Hematopoietic multipotent progenitor cell (in vitro differentiated cells): ENCODE measurements around the gene ESF1. TPM values are rescaled to one million over a fixed set of nuclear protein-coding genes. Genes with fewer than 3 reads are reported as not detected.
"Not testable (repeated sequence)": the region's sequence is repeated elsewhere in the genome, so short reads cannot be mapped to it uniquely, and the experiment has no call there.

Experiments used
- DNase-seq, 3 donors: peaks; one replicate each; pipeline ENCODE4 v3.0.0-alpha.2; 2011 to 2015; ENCODE audit warnings: low read depth in 2 of 3, low spot score in 2 of 3
- total RNA-seq: library from RNA; depleted of rRNA; stranded (reverse); fragments of >200 nt; gene quantifications from one replicate; pipeline ENCODE4 v1.2.3, GENCODE V29; 2012

ESF1 gene
- total RNA-seq, 1 donor: 0.81 TPM

DNA sequence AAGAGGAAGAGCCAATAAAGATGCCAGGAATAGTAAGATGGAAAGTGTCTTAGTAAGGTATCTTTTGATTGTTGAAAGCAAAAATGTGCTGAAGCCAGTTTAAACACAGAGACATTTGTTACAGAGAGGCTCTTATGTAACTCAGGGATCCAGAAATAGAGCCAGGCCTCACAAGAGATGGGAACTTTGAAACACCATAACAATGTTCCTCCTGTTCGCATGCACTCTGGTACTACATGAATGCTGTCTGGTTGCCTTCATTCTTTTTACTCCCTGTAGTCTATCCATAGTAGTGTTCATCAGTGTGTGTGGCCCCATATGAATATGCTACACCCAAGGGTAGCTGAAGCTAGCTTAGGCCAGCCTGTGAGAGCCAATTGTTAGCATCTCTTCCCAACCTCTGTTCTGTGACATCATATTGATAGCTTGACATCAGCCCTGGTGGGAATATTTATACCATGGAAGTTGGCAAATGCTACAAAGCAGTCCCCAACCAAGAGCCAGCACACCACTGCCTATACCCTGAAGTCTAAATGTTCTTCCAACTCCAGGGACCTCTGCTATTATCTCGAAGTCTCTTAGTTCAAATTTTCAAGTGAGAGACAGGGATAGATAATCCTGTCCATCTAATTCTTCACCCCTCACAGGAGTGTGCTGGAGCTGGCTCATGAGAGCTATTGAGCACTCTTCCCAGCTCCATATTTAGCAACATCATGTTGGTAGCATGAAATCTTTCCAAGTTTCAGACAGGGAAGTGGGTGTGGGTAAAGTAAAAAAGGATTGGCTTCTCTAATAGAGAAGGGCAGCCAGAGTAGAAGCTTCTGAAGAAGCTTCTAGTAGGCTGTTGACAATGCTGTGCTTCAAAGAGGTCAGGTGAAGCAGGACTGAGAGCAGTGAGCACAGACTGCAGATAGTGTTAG, 7.1 kb upstream of the ESF1 start:
- DNase-seq: no peak

DNA sequence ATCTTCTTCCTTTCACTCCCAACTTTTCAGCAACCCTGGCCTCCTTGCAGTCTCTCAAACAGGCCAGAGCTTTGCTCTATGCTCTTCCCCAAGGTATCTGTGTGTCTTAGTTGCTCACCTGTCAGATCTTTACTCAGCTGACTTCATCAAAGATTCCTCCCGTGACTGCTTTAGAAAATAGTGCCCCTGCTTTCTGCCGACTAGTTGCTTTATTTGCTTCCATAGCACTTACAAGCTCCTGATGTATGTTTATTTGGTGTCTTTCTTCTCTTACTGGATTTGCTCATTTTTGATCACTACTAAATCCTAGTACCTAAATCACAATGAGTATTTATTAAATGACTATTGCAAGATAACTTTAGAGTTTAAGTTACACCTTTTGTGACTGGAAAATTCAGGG, 6.0 kb upstream of the ESF1 start:
- DNase-seq: no peak

DNA sequence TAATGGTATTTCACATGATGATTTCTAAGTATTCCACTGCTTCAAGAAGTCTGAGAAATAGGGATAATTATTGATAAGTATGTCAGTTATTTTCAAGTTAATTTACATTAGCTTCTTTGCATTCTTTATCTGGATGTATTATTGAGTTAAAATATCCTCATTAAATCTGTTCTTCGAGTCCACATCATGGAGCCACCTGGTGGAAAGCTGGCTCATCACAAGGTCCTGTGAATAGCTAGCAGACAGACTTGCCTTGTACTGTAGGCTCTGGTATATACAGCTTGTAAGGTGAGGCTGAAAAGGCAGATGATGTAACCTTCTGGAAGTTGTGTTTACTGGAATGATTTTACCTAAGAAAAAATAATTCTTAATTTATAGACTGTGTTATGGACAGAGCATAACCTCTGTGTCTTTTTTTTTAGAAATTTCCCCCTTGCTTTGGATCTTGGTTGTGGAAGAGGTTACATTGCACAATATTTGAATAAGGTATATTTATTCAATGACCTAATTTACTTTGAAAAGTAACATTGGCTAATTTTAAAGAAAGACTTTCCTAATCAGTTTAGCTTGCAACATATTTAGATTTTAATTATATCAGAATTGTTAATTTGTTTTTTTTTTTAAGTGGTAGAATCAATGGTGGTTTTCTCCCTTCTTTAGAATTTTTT, 3.6 kb upstream of the ESF1 start:
- peak in 2 of 3 donors; percentile 34 to 66 for DNase-seq

DNA sequence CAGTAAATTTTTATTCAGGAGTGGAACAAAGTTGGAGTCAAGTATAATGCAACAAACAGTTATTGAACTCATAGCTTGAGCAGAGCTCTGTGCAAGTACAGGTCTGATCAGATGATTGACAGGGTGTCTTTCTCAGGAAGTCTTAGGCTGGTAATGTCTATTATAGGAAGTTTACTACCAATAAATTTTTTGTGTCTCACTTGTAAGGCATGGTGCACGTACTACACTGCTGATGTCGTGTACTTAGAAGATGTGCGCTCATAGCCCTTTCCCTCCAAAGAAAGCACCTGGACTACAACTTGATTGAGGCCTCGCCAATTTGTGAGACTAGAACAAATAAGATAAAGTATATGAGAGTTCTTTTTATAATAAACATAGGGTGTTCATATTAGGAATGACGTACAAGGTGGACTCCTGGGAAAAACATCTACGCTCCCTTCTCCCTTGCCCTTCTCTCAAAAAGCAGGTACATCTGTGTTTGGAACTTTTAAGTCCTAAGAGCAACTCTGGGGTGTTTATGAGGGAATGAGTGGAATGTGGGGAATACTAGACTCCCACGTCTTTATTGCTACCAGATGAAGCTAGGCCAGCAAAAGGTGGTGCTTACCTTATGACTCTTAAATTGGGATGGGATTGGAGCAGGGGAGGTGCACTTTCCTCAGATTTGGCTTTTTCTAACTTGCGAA, 1.6 kb upstream of the ESF1 start:
- no peak for DNase-seq

DNA sequence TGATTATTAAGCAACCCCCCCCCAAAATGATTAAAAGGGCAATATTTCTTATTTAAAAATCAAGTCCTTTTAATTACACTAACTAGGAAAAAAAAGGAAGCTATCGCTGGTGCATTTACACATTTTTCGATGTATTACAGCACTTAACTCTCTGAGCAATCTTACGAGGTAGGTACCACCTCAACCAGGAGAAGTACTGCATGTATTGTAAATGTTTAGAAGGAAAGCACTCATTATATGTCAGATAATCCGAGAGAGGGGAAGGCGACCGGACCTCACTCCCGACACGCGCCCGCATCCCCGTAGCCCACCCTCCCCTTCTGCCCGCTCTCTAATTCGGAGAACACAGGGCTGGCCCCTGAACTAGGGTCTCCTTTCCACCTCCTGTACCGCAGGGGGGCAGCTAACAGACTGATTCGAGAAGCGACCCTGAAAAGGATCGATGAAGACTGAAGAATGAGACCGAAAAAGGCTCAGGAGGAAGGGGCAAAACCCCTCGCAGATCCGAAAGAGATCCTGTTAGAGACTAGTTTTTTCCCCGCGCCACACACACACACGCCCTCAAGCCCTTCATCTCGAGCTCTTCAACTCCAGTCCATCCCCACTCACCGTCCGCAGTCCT, 337 bp downstream of the ESF1 start:
- no peak for DNase-seq

DNA sequence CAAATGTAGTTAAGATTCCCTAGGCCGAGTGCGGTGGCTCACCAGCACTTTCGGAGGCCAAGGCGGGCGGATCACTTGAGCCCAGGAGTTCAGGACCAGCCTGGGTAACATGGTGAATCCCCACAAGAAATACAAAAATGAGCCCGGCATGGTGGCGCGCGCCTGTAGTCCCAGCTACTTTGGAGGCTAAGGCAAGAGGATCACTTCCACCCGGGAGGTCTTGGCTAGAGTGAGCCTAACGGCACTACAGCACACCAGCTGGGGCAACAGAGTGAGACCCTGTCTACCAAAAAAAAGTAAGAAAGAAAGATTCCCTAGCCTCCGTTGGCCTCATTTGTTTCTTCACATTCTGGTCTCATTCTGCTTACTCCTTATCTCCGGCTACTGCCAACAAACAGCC, 1.2 kb downstream of the ESF1 start:
- no peak for DNase-seq

DNA sequence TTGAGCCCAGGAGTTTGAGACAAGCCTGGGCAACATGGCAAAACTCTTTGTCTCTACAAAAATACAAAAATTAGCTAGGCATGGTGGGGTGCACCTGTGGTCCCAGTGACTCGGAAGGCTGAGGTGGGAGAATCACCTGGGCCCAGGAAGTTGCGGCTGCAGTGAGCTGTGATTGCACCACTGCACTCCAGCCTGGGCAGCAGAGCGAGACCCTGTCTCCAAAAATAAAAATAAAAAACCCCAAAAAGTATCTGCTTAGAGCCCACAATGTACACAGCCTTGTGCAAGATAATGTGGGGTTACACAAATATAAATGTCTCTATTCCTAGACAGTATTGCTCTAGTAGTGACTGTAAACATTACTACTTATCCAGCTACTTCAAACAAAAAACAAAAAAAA, 5.9 kb downstream of the ESF1 start:
- no peak for DNase-seq

DNA sequence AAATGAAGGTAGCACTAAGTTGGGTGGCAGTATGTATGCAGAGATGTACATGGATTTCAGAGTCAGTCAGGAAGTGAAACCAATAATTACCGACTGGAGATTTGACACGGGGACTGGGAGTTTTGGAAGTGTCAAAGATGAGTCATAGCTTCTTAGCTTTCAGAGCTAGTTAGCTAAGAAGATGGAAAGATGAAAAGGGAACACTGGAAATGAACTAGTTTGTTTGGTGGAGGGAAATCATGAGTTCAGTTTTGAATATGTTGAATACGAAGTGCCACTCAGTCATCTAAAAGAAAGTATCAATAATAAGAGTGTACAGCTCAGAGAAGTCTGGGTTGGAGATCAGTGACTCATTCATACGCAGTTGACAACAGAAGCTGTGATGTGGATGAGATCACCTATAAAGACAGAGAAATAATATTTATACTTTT, 7.5 kb downstream of the ESF1 start:
- no peak for DNase-seq

DNA sequence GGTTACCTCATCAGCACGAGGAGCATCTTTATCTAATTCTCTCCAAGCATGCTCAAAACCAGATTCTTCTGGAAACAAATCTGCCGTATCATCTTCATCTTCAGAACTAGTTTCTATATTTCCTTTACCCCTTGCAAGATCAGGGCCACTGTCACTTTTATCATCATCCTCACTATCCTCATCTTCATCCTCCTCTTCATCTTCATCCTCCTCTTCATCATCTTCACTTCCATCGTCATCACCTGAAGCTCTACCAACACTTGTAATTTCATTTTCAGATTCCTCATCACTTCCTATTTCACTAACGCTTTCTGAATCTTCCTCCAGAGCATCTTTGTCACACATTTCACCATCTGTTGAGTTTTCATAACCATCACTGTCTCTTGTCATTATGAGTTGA, 8.9 kb downstream of the ESF1 start:
- no peak for DNase-seq

DNA sequence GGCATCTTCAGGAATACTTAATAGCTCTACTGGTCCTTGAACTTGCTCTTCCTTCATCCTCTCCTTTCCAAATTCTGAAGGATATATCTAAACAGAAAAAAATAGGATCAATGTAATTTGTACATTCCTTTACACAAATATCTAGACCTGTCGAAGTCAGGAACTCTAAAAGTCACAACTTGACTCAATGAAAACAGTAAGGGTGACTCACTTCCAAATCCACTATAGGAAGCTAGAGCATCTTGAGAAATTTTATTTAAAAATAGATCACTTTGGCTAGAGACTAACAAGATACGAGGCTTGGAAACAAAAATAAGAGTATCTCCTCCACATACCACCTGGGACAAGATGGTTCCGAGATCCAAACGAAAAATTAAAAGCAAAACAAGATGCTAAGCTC, 12.2 kb downstream of the ESF1 start:
- no peak for DNase-seq

DNA sequence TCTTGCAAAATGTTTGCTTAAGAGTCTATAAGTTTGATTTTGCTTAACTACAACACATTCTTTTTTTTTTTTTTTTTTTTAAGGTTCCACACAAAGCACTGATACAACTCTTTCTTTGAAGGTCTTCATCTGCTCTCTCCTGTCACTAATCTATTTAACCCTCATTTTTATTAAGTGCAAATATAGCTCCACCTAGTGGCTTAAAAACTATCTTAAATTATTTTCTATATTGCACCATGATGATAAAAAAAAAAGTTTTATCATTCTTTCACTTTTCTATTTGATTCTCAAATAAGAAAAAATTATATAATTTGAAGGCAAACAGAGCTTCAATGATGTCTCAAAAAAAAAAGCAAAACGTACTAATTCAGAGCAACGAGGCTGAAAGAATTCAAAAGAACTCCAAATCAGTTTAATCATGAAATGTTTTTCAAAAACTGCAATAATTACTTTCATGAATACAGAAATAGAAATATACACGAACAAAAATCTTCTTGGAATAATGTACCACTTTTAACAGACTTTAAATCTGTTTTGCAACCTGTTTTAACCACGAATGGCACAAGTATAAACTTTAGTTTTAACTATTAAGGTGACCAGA, 12.8 kb downstream of the ESF1 start:
- peak in 2 of 3 donors; percentile 7 to 58 for DNase-seq

DNA sequence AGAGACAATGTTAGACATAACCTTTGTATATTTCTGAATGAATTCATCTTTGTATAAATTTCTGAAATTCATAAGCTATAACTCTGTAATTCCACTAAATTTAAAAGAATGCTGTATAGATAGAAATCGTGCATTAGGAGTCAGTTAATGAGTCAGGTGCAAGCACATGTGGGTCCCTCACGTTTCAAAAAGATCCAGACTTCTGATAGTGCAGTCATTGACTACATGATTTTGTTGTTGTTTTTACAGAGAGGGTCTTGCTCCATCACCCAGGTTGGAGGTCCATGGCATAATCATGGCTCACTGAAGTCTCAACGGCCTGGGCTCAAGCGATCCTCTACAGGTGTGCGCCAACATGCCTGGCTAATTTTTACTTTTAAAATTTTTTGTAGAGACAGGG, 14.6 kb downstream of the ESF1 start:
- DNase-seq: no peak

DNA sequence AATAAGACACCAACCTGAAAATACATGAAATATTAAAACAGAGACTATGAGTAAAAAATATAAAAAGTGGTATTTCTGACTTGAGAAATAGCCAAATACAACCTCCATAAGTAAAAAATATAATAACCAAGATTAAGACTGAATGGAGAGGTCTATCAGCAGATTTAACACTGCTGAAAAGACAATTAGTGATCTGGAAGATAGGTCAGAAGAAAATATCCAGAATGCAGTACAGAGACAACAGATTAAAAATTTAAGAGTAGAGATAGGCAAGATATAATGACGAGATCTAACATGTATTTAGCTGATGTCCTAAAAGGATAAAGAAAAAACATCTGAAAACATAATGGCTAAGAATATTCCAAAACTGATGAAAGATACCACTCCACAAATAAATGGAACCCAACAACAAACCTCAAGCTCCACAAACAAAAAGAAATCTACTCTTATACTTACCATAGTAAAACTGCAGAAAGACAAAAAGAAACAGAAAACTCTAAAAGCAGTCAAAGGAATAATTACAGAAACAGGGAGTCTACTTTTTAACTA, 18.8 kb downstream of the ESF1 start:
- no peak for DNase-seq

DNA sequence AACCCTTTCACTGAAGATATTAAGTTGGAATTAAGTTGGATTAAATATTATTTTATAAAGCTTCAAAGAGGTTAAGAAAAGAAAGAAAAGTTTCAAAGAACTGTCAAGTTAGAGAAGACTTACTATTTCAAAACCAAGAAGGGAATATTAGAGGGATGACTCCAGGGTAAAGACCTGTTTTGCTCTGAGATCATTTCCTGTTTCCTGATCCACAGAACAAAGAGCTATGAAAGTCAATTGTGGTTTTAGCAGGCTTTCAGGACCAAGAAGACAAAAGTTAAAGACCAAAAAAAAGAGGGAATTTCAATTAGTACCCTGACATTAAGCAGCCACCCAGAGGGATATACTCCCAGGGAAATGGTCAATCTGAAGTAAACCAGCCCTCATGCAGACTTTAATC, 19.4 kb downstream of the ESF1 start:
- DNase-seq: no peak

DNA sequence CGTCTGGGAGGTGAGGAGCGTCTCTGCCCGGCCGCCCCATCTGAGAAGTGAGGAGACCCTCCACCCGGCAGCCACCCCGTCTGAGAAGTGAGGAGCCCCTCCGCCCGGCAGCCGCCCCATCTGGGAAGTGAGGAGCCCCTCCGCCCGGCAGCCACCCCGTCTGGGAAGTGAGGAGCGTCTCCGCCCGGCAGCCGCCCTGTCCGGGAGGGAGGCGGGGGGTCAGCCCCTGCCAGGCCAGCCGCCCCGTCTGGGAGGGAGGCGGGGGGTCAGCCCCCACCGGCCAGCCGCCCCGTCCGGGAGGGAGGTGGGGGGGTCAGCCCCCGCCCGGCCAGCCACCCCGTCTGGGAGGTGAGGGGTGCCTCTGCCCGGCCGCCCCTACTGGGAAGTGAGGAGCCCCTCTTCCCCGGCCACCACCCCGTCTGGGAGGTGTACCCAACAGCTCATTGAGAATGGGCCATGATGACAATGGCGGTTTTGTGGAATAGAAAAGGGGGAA, 24.2 kb downstream of the ESF1 start:
- DNase-seq: not testable (repeated sequence)

DNA sequence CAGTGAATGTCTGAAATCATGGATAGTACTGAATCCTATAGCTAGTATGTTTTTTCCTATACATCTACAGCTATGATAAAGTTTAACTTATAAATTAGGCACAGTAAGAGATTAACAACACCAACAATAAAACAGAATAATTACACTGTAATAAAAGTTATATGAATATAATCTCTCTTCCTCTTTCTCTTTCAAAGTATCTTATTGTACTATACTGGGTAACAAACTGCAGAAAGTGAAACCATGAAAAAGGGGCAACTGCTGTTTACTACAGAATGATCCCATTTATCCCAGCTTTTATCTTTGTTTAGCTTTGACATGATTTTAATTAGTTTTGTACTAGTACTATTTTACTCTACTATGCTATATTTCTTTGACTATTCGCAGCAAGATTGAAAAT, 25.8 kb downstream of the ESF1 start:
- no peak for DNase-seq

DNA sequence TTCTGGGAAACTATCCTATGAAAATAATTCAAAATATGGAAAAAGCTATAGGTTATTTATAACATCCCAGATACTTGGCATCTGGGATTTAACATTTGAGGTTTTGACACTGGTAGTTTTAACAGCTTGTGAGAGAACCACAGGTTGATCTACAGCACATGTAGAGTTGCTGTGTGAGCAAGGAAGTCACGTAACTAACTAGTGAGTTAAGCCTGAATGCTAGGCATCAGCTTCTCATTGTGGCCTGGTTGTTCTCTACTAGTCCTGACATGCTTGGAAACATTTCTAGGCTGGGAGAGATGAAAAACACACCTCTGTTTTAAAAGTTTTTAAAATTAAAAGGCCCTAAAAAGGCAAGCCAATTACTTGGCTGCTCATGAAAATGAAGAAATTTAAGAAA, 28.2 kb downstream of the ESF1 start:
- DNase-seq: no peak

DNA sequence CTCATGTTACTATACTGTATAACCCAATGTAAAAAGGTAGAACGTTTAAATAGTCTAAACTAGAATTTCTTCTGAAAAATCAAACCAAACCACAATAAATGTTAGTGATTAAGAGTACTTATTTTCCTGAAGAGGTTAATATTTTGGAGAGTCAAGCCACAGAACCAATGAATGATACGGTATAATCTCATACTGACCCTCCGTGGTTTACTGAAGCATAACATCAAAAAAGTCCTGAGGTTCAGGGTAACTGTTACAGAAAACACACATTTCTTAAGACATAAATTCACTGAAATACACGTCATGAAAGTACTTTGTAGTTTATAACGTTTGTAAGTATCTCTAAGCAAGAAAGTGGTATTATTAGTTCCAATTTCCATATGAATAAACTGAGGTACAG, 28.9 kb downstream of the ESF1 start:
- no peak for DNase-seq

DNA sequence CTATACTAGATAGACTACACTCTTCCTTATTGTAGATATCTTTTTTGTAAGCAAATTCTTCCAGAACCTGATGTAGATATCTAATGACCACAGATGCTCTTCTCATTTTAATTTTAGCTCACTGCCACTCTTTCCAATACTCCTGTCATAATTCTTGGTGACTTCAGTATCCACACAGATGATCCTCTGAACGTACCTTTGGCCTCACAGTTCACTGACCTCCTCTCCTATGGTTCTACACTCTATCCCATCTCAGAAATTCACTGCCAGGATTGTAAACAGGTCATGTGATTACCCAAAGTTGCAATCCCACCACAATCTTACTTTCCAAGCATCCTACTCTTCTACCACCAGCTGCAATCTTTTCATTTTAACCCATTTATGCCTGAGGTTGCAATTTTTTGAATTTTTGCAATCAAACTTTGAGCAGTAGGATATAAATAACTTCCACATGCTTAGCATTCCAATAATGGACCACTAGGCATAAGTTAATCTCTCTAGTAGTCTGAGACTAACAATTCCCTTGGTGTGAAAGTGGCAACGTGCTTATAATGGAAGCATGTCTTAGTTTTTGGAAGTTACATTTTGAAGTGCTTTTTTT, 31.2 kb downstream of the ESF1 start:
- DNase-seq: no peak

DNA sequence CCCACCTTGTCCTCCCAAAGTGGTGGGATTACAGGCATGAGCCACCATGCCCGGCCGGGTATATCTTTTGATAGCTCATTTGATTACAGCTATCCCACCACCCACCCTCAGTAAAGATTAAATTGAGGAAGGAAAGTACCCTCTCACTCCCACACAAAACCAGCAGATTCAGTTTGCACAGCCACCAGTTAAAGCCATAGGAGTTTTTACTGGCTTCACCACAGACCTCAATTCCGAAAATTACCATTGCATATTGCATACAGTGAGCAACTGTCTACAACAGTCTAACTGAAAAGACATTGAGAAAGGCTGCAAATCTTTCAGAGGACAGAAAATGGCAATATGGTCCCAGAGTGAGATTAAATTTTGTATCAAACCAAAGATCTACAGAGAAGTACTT, 34.9 kb downstream of the ESF1 start:
- DNase-seq: no peak
